ENCODE measurements around the gene MYMX. TPM values are rescaled to one million over a fixed set of nuclear protein-coding genes. Genes with fewer than 3 reads are reported as not detected.
A peak's percentile ranks its signal among the peaks of the same experiment; 100 is the strongest.

MYMX gene
- total RNA-seq, 4 donors from 2014 or later = not detected

DNA sequence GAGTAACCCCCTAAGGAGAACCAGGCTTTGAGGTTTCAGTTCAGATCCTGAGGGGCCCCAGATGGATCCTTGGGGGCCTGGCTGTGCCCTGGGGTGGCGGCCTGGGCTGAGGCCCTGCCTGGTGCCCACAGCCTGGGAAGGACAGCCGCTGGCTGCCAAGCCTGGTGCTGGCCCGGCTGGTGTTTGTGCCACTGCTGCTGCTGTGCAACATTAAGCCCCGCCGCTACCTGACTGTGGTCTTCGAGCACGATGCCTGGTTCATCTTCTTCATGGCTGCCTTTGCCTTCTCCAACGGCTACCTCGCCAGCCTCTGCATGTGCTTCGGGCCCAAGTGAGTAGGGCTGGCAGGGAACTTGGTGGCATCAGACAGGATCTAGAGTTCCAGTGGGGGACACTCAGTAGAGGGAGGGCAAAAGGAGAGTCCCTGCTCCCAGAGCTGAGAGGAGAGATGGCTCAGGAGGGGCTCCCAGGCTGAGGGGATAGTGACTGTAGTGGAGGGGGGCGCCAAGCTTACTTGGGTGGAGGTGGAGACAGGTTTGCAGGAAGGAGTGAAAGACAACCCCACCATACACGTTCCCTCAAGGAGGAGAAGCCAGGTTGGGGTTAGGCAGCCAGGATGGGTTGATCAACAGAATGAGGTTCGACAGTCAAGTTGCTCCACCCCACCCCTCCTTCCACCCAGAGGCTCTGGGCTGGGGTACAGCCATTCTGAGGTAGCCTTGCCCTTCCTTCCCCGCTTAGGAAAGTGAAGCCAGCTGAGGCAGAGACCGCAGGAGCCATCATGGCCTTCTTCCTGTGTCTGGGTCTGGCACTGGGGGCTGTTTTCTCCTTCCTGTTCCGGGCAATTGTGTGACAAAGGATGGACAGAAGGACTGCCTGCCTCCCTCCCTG is 16.2 kb downstream of the MYMX start:
- 76 to 89% methylated on average over 4 to 13 of the region's 16 CpGs for WGBS, 2 donors
- H3K4me3 ChIP-seq = no peak overlapping the region
- TF ChIP-seq, protein P1, sequence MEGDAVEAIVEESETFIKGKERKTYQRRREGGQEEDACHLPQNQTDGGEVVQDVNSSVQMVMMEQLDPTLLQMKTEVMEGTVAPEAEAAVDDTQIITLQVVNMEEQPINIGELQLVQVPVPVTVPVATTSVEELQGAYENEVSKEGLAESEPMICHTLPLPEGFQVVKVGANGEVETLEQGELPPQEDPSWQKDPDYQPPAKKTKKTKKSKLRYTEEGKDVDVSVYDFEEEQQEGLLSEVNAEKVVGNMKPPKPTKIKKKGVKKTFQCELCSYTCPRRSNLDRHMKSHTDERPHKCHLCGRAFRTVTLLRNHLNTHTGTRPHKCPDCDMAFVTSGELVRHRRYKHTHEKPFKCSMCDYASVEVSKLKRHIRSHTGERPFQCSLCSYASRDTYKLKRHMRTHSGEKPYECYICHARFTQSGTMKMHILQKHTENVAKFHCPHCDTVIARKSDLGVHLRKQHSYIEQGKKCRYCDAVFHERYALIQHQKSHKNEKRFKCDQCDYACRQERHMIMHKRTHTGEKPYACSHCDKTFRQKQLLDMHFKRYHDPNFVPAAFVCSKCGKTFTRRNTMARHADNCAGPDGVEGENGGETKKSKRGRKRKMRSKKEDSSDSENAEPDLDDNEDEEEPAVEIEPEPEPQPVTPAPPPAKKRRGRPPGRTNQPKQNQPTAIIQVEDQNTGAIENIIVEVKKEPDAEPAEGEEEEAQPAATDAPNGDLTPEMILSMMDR (IDR thresholded peaks at IDR 0.05) = no peak
- TF ChIP-seq POLR2A (IDR thresholded peaks at IDR 0.05) = no peak
- H3K4me1 ChIP-seq = peaks cover 6 to 49% (median 37%) of the 10 kb centered on the region in 3 donors
- intact Hi-C loops (cut with DNase I) = no loop called here
- no peak for DNase-seq
- no peaks in the 10 kb centered on the region for H3K27me3 ChIP-seq
- H3K36me3 ChIP-seq = peaks cover 0 to 48% (median 8%) of the 10 kb centered on the region in 3 donors
- peak overlapping the region; percentile 30 to 93 (median 74) for H3K27ac ChIP-seq
- no peaks in the 10 kb centered on the region for H3K9me3 ChIP-seq

DNA sequence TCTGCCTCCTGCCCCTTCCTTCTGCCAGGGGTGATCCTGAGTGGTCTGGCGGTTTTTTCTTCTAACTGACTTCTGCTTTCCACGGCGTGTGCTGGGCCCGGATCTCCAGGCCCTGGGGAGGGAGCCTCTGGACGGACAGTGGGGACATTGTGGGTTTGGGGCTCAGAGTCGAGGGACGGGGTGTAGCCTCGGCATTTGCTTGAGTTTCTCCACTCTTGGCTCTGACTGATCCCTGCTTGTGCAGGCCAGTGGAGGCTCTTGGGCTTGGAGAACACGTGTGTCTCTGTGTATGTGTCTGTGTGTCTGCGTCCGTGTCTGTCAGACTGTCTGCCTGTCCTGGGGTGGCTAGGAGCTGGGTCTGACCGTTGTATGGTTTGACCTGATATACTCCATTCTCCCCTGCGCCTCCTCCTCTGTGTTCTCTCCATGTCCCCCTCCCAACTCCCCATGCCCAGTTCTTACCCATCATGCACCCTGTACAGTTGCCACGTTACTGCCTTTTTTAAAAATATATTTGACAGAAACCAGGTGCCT is 16.9 kb downstream of the MYMX start:
- no peak for DNase-seq
- no peak overlapping the region for H3K4me3 ChIP-seq
- intact Hi-C loops (cut with DNase I) = no loop called here
- WGBS, 2 donors = 78 to 84% methylated on average over 10 to 14 of the region's 14 CpGs
- peaks cover 6 to 55% (median 42%) of the 10 kb centered on the region in 3 donors for H3K4me1 ChIP-seq
- H3K36me3 ChIP-seq = peaks cover 0 to 48% (median 8%) of the 10 kb centered on the region in 3 donors
- no peaks in the 10 kb centered on the region for H3K27me3 ChIP-seq
- TF ChIP-seq POLR2A (IDR thresholded peaks at IDR 0.05) = no peak
- TF ChIP-seq, protein P1 (IDR thresholded peaks at IDR 0.05) = no peak
- peak overlapping the region; percentile 30 to 93 (median 74) for H3K27ac ChIP-seq
- H3K9me3 ChIP-seq = no peaks in the 10 kb centered on the region

DNA sequence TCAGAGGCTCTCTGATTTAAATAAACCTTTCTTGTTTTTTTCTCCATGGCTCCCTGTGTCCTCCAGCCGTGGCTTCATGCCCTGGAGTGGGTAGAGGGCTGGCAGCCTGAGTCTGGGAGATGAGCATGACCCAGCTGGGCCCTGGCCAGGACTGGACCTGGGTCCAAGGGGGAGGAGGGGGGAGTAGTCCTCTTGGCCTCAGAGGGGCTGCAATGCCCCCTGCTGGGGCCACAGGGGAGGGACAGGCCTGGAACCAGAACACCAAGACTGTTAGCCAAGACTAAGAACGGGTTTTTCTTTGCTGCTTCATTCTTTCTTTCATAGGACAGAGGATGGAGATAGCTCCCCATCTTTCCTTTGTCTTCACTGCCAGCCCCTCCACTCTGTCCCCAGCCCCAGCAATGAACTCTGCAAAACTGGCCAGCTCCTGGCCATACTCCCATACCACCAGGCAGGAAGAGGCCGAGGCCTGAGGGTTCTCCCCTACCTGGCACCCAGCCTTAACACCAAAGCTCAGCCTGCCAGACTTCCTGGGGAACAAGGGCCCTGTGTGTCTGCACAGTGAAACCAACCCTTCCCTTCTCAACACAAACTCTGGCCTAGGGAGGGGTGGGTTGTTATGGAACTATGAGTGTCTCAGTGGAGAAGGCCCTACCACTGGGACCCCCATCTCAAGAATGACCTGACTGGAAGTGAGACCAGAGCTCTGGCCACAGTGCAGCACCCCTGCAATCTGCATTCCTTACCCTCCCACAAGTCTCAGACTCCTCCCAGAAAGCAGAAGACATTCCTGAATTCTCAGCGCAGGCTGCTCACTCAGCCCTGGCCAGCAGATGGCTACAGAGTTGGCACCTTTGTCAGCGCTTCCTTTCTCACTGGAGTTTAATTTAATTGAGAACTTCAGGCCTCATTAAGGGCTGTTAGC is 17.6 kb downstream of the MYMX start:
- peaks cover 6 to 56% (median 42%) of the 10 kb centered on the region in 3 donors for H3K4me1 ChIP-seq
- intact Hi-C loops (cut with DNase I) = loop anchor here (5.0 kb wide), 1 partner anchor 62 kb away; no protein-coding TSS in a partner anchor
- H3K4me3 ChIP-seq = no peak overlapping the region
- peaks cover 0 to 43% (median 8%) of the 10 kb centered on the region in 3 donors for H3K36me3 ChIP-seq
- no peak for DNase-seq
- H3K27ac ChIP-seq = peak overlapping the region; percentile 45 to 93 (median 74)
- no peaks in the 10 kb centered on the region for H3K27me3 ChIP-seq
- H3K9me3 ChIP-seq = no peaks in the 10 kb centered on the region
- TF ChIP-seq, protein P1 (IDR thresholded peaks at IDR 0.05) = peak; percentile 31 to 74 (median 55)
- no peak for TF ChIP-seq POLR2A (IDR thresholded peaks at IDR 0.05)
- WGBS, 2 donors = 27 to 43% methylated on average over 3 to 4 of the region's 5 CpGs

DNA sequence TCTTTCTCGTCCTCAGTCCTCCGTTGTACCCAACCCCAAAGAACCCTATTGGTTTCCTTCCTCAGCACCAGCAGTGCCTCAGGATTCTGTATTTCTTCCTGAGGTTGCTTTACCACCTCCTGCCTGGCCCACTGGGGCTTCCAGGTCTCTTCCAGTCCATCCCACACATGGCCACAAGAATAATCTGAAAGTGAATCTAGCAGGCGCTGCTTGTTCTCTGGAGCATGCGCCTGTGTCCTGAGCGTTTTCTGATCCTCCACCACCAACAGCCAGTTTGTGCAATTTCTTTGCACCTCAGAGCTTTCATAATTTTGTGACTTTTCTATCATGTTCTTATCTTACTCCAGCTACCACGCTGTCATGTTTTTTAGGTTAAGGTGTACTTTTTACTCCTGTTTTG is 18.5 kb downstream of the MYMX start:
- Histone ChIP-seq H3K9me3 (no peaks in the 10 kb centered on the region), H3K36me3 (peaks cover 0 to 34% (median 2%) of the 10 kb centered on the region in 3 donors), H3K4me1 (peaks cover 6 to 56% (median 42%) of the 10 kb centered on the region in 3 donors), H3K27ac (peak overlapping the region; percentile 45 to 93 (median 74)), H3K27me3 (no peaks in the 10 kb centered on the region), H3K4me3 (no peak overlapping the region)
- intact Hi-C loops (cut with DNase I) = loop anchor here (5.0 kb wide), 1 partner anchor 63 kb away; no protein-coding TSS in a partner anchor
- no peak for DNase-seq
- 53 to 80% methylated on average over 6 of the region's 6 CpGs for WGBS, 2 donors
- no peak for TF ChIP-seq POLR2A (IDR thresholded peaks at IDR 0.05)
- TF ChIP-seq, protein P1 (IDR thresholded peaks at IDR 0.05) = no peak

All from esophagus squamous epithelium (tissue), 5 donors.